Retinal pigment epithelial cell (primary cell): Measurements from ENCODE around the gene ENDOG.
"Not testable (repeated sequence)": the region's sequence is repeated elsewhere in the genome, so short reads cannot be mapped to it uniquely, and the experiment has no call there.

Source experiments
- DNase-seq: peaks from one replicate; pipeline ENCODE4 v3.0.0-alpha.2; 2010; ENCODE audit warnings: low read depth
- H3K4me3 ChIP-seq: 2 replicates; pipeline ENCODE4 v1.5.1; 2011; ENCODE audit warnings: mild to moderate bottlenecking, low read length, control low read depth, moderate library complexity
- TF ChIP-seq, protein P1 (sequence below): conservative IDR thresholded peaks from 2 replicates; pipeline ENCODE4 v1.5.1; 2011; ENCODE audit warnings: low read depth, low read length, control low read depth, inconsistent platforms

The ENDOG gene

DNA sequence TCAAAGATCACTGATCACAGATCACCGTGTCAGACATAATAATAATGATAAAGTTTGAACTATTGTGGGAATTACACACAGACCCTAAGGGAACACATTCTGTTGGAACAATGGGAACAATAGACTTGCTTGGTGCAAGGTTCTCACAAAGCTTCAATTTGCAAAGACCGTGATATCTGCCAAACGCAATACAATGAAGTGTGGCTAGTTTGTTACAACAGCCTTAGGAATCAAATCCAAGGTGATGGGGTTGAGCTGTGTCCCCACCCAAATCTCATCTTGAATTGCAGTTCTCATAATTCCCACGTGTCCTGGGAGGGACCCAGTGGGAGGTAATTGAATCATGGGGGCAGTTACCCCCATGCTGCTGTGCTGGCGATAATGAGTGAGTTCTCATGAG is 42.6 kb downstream of the ENDOG start:
- no peak overlapping the region for H3K4me3 ChIP-seq
- TF ChIP-seq, protein P1, sequence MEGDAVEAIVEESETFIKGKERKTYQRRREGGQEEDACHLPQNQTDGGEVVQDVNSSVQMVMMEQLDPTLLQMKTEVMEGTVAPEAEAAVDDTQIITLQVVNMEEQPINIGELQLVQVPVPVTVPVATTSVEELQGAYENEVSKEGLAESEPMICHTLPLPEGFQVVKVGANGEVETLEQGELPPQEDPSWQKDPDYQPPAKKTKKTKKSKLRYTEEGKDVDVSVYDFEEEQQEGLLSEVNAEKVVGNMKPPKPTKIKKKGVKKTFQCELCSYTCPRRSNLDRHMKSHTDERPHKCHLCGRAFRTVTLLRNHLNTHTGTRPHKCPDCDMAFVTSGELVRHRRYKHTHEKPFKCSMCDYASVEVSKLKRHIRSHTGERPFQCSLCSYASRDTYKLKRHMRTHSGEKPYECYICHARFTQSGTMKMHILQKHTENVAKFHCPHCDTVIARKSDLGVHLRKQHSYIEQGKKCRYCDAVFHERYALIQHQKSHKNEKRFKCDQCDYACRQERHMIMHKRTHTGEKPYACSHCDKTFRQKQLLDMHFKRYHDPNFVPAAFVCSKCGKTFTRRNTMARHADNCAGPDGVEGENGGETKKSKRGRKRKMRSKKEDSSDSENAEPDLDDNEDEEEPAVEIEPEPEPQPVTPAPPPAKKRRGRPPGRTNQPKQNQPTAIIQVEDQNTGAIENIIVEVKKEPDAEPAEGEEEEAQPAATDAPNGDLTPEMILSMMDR: no peak
- no peak for DNase-seq

DNA sequence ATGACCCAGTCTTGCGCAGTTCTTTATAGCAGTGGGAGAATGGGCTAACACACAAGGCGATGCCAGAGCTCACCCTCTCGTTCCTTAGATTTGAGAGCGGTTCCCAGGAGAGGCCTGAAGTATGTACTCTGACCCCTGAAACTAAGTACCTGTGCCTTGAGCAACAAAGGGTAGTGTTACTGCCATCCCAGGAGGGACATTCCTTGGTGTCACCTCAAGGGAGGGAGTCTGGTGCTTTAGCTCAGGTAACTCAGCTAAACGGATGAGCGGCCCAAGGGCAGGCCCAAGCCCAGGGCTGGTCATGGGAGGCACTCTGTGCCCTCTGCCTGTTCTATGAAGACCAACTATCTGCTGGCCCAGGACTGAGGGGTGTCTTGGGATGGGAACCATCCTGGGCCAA is 43.2 kb downstream of the ENDOG start:
- TF ChIP-seq, protein P1: no peak
- H3K4me3 ChIP-seq: no peak overlapping the region
- DNase-seq: no peak

DNA sequence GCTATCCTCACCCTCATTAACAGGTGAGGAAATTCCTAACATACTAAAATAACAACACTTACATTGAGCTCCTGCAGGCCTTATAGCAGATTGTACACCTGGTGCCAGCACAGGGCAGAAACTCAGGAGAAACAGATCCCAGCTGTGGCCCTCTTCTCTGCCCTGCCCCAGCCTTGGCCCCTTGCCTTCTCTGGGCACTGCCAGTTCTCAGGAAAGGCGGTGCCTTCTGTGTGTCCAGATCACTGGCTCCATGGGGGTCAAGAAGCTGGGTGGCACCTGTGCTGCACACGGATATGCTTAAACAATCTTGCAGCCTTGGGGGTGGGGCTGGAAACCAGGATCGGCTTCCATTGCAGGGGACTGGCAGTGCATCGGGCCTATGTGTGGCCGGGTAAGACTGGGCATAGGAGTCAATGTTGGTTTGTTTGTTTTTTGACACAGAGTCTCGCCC is 44.1 kb downstream of the ENDOG start:
- no peak for DNase-seq
- TF ChIP-seq, protein P1: no peak

DNA sequence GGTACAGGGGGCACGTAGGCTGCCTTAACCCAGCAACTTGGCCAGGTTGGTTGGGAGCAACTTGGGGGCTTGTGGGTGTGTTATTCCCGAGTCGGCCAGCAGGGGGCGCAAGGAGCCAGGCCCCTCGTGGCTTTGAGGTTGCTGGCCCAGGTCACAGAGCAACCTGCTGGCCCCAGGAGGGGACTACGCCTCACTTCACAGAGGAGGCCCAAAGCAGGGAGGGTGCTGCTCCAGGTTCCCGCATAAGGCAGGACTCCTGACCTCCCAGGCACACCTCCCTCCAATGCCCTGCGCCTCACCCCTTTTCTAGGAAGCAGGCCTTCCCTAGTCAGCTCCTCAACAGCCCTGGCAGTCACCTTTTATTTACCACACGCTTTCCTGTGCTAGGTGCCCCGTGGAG is 45.3 kb downstream of the ENDOG start:
- DNase-seq: no peak
- TF ChIP-seq, protein P1: peak; percentile 86
- no peak overlapping the region for H3K4me3 ChIP-seq

More for the DNA sequence above, 44.1 kb downstream of the ENDOG start:
- H3K4me3 ChIP-seq: no peak overlapping the region

DNA sequence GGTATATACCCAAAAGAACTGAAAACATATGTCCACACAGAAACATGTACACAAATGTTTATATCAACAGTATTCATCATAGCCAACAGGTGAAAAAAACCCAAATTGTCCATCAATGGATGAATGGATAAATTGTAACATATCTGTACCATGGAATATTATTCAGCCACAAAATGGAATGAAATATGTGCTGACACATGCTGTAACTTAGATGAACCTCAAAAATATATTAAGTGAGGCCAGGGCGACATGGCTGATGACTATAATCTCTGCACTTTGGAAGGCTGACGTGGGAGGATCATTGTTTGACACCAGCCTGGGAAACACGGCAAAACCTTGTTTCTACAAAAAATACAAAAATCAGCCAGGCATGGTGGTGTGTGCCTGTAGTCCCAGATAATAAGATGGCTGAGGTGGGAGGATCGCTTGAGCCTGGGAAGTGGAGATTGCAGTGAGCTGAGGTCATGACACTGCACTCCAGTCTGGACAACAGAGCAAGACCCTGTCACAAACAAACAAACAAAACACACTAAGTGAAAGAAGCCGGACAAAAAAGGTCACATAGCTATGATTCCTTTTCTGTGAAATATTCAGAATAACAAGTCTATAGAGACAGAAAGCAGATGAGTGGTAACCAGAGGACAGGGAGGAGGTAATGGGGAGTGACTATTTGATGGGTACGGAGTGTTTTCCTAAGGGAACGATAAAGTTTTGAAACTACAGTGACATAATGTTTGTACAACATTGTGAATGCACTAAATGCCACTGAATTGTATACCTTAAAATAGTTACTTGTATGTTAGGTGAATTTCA is 52.0 kb downstream of the ENDOG start:
- DNase-seq: no peak
- no peak overlapping the region for H3K4me3 ChIP-seq
- TF ChIP-seq, protein P1: no peak

DNA sequence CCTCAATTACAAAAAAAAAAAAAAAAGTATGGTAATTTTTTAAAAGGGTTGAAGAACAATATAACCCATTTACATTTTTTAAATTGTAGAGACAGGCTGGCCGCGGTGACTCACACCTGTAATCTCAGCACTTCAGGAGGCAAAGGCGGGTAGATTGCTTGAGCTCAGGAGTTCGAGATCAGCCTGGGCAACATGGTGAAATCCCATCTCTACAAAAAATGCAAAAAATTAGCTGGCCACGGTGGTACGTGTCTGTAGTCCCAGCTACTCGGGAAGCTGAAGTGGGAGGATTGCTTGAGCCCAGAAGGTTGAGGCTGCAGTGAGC is 52.6 kb downstream of the ENDOG start:
- H3K4me3 ChIP-seq, DNase-seq: not testable (repeated sequence)
